Measurements from ENCODE around the gene CFAP221.

The CFAP221 gene

DNA sequence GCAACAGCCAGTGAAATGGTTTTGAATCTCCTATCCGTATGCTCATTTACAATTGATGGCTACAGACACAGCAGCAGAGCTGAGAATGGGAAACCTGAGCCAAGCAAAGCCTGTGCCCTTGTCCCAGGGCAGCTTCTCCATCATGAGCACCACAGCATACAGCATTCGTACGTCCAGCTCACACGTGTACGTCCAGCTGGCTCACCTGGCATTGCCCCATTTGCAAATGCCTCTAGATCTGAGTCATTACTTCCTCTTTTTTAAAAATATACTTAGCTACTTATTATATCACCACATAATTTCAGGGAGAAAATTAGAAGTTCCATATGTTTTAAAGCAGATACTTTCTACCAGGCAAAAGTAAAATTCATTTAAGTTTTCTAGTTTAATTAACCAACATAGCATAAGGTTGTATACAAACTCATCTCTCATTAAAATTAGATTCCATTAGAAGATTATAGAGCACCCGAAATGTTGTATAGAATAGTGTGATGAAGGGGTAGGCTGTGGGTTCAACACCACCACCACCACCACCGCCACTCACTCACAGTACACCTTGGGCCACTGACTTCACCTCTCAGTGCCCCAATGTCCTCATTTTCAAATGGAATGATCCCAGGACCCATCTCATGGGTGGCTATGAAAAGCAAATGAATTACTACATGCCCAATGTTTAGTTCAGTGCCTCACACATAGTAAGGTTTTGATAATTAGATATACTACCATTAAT is 103.4 kb downstream of the CFAP221 start:
- peak; percentile 62 for DNase-seq

DNA sequence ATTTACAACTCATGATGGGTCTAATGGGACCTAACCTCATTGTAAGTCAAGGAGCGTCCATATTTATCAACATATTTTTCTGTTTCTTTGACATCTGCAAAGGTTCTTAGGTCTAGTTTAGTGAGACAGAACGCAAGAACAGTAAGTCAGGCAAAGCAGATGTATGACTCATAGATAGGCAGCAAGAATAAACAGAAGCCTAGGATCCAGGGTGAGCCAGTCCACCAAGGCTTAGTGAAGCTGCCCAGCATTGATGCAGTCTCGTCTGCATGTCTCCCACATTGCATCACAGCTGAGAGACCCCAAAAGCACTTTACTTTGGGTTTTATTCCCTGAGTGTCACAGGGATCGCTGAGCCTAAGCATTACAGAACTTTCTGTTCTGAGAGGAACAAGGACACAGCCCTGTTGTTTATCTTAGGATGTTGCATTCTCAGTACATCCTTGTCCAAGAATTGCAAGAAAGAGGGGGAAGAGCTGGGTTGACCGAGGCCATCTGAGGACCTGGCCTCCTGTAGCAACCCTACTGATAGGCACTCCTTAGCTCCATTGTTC is 105.2 kb downstream of the CFAP221 start:
- peak; percentile 72 for DNase-seq

DNA sequence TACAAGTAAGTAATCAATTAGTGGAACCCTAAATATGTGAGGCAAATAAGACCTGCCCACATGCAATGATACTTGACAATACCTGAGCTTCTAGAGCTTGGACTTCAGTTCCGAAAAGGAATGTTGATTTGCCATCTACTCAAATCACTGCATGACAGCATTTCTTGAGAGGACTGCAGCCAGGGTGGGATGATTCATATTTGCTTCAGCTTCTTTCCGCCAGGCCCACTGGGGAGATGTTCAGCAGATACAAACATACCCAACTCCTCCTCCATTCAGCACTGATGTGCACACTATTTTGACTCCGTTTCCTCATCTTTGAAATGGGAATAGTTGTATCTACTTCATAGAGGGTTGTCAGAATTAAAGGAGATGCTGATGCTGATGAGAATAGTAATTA is 106.0 kb downstream of the CFAP221 start:
- no peak for DNase-seq

DNA sequence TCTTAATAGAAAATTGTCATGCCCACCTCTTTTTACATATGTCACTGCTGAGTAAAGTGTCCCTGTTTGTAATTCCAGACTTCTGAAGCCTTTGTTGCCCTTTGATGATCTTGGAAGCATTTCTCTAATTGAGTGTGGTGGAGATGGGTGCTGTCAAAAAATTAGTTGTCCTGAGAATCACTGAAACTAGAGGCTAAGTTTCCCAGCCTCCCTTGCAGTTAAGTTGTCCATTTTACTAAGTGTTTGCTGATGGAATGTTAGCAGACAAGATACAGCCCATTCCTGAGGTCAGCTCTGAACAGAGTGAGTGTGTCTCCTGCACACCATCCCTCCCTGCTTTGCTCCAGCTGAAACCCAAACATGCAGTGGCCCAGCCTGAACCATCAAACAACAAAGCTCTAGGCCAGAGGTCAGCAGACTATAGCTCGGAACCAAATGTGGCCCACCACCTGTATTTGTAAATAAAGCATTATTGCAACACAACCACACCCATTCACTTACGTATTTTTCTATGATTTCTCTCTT is 106.7 kb downstream of the CFAP221 start:
- no peak for DNase-seq

DNA sequence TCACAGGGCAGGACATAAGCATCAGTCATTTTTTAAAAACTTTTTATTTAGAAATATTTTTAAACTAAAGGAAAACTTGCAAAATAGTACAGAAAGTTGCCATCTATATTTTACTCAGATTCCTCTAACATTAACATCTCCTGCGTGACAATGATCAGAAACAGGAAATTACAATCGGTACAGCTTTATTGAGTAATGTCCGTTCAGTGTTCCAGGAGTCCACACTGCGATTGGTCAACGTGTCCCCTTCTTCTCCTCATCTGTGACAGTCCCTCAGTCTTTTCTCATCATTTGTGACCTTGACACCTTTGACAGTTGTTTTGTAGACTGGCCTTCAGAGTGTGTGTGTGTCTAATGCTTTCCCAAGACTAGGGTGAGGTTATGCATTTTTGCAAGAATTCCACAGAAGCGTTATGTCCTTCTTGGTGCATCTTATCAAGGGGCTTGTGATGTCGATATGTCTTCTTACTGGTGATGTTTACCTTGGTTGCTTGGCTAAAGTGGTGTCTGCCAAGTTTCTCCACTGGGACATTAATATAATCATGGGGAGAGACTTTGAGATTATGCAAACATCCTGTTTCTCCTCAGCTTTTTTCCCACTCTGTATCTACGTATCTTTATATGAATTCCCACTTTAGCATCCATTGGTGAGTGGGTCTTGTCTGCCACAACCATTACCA is 113.4 kb downstream of the CFAP221 start:
- DNase-seq = no peak

DNA sequence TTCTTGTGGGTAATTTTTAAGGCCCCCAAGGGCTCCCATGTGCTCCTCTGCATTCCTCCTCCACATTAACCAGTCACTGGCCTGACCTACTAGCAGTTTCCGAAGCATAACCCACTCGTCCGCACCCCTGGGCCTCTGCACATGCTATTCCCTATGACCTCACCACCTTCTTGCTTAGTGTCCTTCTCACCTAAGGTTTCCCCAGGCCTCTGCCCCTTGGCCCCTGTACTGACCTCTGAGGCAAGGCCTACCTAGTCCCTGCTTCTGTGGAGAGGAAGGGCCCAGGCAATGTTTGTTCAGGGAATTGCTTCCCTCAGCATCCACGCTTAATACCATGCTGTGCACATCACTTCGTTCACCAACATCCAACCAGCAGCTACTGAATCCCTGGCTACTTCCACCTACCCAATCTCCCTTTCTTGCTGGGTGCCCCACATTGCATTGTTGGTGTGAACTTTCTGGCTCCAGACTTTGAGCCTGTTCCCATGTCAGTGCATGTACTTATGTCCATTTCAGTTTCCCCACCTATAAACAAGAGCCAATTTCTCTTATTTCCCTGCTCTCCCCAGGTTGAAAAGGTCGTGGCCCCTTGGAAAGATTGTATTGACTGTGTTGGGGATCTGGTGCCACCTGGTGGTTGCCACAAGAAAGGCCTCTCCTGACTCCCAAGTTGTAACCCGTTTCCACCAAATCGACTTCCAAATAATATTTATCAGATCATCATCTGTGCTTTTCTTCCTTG is 115.5 kb downstream of the CFAP221 start:
- peak; percentile 32 for DNase-seq

DNA sequence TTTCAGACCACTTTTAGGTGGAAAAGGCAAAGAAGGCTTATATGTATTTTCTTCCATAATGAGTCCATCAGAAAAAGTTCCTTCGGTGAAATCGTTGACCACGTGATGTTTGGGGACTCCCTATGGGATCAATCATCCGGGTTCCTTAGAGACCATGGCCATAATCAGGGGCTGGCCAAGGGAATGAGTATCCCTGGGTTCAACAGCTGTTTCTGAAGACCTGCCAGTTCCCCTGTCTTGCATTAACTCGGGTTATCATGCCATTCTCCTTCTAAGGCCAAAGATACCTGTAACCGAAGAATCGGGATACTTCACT is 116.1 kb downstream of the CFAP221 start:
- DNase-seq = no peak

DNA sequence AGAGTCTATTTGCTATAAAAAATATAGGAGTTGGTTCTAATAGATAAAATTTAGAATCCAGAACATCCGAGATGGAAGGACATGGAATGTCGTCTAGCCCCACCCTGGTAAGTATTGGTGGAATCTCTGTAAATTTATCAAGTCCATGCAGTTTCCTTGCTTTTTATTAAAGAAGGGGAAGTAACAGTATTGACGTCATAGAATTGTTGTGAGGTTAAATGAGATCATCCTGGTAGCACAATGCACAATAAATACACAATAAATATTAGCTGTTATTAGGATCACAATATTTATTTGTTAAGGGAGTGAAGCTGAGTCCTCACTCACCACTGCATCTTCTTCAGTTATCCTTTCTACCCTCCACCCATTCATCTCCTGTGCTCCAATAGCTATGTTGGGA is 118.0 kb downstream of the CFAP221 start:
- no peak for DNase-seq

DNA sequence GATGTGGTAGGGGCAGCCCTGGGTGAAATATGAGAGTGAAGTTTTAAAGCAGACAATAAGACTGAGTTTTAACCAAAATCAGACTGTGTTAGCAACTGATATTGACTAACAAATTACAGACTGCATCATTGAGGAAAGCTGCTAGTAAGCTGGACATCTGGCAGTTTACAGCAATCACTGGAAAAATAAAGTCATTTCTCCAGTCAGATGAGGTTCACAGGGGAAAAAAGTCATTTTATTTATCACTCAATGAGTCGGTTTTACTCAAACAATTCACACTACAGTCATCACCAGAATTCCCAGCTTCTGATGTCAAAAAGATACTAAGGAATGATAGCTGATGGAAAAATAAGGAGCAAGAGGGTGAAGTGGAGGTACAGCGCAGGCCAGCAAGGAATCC is 124.3 kb downstream of the CFAP221 start:
- DNase-seq = no peak

DNA sequence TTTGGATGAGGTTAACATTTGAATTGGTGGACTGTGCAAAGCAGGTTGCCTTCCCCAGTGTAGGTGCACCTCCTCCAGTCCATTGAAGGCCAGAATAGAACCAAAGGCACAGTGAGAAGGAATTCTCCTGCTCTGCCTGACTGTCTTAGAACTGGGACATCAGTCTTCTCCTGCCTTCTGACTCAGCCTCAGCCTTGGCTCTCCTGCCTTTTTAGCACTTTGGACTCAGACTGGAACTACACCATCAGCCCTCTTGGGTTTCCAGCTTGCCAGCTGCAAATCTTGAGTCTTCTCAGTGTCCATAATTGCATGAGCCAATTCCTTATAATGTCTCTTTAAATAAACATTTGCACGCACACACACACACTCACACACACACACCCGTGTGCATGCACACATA is 126.8 kb downstream of the CFAP221 start:
- no peak for DNase-seq

DNA sequence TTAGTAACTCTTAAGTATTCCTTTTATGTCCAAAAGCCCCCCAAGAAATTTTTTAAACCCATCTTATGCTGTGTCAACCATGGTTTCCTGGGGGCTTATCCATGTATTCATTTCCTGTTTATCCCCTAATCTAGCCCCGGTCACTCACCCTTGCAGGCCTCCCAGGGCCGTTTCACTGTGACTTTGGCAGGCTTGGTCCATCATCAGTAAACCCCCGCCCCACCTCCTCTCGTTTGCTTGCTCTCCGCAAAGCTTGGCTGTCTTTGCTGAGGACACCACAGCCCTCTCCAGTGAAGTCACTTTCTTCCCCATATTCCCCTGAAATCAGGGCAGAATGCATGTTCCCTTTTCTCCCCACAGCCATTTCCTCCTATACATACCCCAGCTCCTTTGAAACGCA is 127.5 kb downstream of the CFAP221 start:
- DNase-seq = no peak

DNA sequence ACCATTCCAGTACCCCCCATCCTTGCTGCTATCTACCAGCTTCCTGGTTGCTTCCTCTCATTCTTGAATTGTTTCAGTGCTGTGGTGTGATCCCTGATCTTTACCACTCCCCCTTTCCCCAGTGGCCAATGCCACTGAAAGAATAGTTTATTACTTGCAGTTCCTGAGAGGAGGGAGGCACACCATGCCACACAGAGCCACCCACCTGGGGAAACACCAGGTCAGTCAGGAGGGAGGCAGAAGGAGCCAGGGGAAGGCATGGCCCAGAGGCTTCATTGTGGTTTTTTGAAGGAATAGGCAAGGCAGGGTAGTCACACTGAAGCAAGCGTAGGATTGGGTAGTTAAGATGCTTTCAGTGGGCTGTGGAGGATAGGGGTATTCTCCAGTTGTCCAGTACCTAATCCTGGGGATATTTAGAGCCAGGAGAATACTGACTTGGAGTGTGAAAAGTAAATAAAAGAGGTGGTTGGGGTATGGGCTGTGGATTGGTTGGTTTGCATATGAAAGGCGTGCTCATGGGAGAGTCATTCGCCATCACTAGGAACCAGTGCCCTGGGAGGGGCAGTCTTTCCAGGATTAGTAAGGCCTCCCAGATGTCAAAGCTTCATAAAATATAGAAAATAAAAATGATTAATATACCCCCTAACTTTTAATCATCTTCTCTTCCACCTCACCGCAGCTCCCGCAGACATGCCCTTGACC is 128.1 kb downstream of the CFAP221 start:
- no peak for DNase-seq

DNA sequence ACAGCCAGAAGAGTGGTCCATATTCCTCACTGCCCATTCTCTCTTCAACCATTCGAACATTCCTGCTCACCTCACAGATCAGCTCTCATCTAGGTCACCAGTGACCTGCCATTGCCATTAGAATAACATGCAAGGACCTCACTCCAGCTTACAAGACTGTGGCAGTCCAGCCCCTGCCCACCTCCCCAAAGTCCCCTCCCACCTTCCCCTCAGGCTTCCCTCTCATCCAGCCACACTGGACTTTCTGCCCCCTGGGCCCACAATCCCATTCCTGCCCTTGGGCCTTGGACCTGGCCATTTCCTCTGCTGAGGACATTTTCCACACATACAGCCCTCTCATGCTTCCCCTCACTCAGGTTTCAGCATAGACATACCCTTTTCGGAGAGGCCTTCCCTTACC is 129.5 kb downstream of the CFAP221 start:
- DNase-seq = no peak

DNA sequence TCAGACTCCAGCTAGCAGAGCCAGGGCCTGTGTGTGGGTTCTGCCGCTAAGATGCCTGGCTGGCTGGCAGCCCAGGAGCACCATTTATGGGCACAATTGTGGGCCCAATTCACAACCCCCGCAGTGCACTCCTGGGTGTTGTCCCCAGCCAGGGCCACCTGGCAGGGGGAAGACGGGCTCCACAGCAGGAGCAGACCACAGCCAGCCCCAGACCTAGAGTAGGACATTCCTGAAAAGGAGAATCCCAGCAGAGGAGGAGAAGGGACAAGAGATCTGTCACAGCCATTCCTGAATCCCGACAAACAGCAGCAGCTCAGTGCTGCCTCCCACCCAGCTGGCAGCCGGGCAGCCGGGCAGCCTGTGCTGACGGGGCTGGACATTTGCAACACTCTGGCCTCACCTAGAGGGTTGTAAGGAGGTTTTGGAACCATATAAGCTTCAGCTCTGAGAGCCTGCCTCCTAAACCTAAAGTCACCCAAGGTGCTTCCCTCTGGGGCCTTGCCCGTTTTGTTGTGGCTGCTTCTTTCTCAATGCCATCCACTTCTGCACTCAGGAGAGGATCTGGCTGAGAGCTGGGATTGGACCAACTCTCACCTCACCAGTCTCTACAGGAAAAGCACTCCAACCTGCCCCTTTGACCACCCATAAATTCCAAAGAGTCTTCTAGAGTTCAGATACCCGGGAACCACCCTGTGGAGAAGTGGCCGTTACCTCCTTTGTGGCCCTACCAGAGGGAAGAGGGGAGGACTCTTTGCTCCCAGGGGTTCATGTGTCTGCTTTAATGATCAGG is 130.7 kb downstream of the CFAP221 start:
- DNase-seq = no peak

DNA sequence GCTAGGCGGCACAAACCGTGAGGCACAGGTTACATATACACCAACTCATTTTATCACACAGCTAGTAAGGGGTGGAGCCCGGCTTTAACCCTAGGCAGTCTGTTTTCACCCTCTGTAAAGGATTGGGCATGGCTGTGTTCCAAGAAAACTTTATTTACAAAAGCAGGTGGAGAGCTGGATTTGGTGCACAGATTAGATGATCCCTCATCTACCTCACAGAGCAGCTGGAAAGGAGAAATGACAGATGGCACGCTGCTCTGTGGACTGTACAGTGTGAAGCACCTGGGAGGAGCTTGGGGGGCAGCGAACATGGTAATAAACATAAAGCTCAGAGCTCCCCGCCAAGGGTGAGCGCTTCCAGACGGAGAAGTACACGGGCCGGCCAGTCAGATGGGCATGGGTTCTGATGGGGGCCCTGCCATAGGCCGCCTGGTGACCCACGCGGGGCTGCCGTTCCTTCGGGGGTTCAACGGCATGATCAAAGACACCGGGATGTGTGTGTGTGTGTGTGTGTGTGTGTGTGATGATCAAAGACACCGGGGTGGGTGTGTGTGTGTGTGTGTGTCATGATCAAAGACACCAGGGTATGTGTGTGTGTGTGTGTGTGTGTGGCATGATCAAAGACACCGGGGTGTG is 133.9 kb downstream of the CFAP221 start:
- DNase-seq = no peak

DNA sequence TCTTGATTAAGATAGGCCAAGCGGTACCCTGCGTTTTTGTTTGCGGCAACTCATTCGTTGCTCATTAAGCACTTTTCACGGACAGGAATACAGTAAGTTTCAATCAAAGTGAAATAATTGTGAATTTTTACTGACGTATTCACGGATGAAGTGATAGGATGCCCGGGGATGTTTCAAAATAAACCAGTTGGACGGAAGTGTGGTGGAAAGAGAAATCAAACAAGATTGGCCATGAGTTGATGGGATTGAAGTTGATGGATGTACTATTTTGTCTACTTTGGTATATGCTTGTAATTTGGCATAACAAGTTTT is 135.2 kb downstream of the CFAP221 start:
- no peak for DNase-seq

DNA sequence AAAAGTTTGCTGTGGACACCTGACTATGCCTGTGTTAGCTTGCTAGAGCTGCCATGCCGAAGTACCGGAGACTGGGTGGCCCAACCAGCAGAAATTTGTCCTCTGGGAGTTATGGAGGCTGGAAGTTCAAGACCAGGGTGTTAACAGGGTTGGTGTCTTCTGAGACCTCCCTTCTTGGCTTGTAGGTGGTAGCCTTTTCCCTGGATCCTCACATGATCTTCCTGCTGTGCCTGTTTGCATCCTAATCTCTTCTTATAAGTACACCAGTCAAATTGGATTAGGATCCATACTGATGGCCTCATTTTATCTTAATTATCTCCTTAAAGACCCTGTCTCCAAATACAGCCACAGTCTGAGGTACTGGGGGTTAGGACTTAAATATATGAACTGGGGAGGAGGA is 135.6 kb downstream of the CFAP221 start:
- no peak for DNase-seq

DNA sequence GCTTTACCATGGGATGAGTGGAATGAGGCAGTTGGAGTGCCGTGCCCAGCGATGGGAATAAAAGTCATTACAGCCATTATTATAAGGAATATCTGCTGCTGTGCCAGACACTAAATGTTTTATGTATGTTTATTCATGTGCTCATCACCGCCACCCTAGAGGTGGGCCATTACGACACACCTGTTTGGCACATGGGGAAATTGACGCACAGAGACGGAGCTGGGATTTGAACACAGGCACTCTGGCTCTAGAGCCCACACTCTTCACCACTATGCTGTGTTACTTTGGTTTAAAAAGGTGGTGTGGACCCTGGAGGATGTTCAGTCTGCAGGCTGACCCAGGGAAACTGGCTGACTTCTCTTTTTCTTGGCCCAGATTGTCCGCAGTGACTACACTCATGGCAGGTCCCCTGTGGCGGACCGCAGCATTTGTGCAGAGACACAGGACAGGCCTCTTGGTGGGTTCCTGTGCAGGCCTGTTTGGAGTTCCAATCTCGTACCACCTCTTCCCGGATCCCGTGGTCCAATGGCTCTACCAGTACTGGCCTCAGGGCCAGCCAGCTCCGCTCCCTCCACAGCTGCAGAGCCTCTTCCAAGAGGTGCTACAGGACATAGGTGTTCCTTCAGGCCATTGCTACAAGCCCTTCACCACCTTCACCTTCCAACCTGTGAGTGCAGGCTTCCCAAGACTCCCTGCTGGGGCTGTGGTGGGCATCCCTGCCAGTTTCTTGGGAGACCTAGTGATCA is 136.4 kb downstream of the CFAP221 start:
- no peak for DNase-seq

DNA sequence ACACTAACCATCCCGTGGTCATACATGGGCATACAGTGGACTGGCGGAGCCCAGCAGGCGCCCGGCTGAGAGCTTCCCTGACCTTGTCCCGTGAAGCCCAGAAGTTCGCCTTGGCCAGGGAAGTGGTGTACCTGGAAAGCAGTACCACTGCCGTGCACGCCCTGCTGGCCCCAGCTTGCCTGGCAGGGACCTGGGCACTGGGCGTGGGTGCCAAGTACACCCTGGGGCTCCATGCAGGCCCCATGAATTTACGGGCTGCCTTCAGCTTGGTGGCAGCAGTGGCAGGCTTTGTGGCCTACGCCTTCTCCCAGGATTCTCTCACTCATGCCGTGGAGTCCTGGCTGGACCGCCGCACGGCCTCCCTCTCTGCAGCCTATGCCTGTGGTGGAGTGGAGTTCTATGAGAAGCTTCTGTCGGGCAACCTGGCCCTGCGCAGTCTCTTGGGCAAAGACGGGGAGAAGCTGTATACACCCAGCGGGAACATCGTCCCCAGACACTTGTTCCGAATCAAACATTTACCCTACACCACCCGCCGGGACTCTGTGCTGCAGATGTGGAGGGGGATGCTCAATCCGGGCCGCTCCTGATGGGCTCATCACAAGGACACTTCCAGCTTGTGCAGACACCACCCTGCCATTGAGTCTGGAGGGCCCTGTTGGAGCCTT is 137.1 kb downstream of the CFAP221 start:
- no peak for DNase-seq

DNA sequence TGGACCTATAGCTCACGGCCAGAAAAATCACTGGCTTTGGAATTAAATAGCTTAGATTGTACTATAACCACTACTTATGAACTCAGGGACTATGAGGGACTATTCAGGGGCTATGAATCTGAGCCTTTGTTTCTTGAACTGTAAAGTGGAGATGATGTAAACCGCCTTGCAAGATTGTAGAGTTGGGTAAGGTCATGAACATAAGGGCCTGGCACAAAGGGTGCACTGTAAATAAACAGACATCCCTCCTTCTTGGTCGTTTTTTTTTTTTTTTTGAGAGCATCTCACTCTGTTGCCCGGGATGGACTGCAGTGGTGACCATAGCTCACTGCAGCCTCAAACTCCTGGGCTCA is 137.6 kb downstream of the CFAP221 start:
- no peak for DNase-seq

DNA sequence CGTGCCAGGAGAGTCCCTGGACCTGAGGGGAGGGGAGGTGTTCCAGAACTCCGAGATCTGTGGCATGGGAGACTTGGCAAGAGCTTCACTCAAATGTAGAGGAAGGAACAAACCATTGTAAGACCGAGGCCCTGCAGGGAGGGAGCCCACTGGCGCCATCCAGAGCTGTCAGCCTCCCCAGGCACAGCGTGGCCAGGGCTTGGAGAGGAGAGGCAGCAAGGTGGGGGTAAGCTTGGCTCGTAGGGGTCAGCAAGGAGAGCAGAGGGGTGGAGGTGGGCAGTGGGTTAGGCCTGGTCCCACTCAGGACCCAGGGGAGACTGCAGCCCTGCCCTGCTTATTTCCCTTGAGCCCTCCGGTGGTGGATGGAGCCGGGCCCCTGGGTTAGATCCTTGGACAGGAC is 138.3 kb downstream of the CFAP221 start:
- no peak for DNase-seq
